Measurements from ENCODE around the gene TTC6.

The TTC6 gene

GRCh38 chr14:37625597-37626595, 30.5 kb downstream of the TTC6 start:
- DNase-seq: no peak

- DNase-seq: no peak
These were observed 41.9 kb downstream of the TTC6 start for GRCh38 chr14:37637341-37637740.

- no peak for DNase-seq
These were observed 43.2 kb downstream of the TTC6 start for GRCh38 chr14:37638599-37638998.

- DNase-seq: no peak
These were observed 45.7 kb downstream of the TTC6 start for GRCh38 chr14:37641117-37641516.

- DNase-seq: no peak
These were observed 46.7 kb downstream of the TTC6 start for GRCh38 chr14:37642125-37642524.

GRCh38 chr14:37643701-37644100, 48.3 kb downstream of the TTC6 start:
- DNase-seq: no peak

Measured in retina (tissue), 1 donor.